IPS DF 6.9 (cell line): ENCODE measurements around the gene ADGRD2.

ENCODE experiments used
- DNase-seq: peaks from one replicate; pipeline ENCODE4 v3.0.0-alpha.2; 2013; ENCODE audit warnings: low read depth, low spot score
- H3K27ac ChIP-seq: one replicate; pipeline ENCODE4 v1.5.1; 2013; ENCODE audit warnings: low read length, control low read depth
- H3K27me3 ChIP-seq: 2 replicates; pipeline ENCODE4 v1.6.1; 2013; ENCODE audit warnings: mild to moderate bottlenecking, low read length; ENCODE audit not compliant: control insufficient read depth, insufficient read depth
- H3K36me3 ChIP-seq: 2 replicates; pipeline ENCODE4 v1.6.1; 2013; ENCODE audit warnings: low read length; ENCODE audit not compliant: control insufficient read depth, insufficient read depth
- H3K4me1 ChIP-seq: 2 replicates; pipeline ENCODE4 v1.6.1; 2013; ENCODE audit warnings: low read length; ENCODE audit not compliant: control insufficient read depth, insufficient read depth
- H3K4me3 ChIP-seq: 2 replicates; pipeline ENCODE4 v1.5.1; 2013; ENCODE audit warnings: mild to moderate bottlenecking, low read length
- H3K9me3 ChIP-seq: 2 replicates; pipeline ENCODE4 v1.6.1; 2013; ENCODE audit warnings: low read length, inconsistent platforms; ENCODE audit not compliant: control insufficient read depth, insufficient read depth
- WGBS: extraction: QIAGEN DNeasy Blood & Tissue Kit; methylation state at CpG from one replicate; pipeline ENCODE4 v1.1.7; 2013; ENCODE audit warnings: mixed read lengths, missing lambda C conversion rate; ENCODE audit not compliant: insufficient read length, insufficient coverage; 5-methylcytosine and 5-hydroxymethylcytosine counted together

The ADGRD2 gene

DNA sequence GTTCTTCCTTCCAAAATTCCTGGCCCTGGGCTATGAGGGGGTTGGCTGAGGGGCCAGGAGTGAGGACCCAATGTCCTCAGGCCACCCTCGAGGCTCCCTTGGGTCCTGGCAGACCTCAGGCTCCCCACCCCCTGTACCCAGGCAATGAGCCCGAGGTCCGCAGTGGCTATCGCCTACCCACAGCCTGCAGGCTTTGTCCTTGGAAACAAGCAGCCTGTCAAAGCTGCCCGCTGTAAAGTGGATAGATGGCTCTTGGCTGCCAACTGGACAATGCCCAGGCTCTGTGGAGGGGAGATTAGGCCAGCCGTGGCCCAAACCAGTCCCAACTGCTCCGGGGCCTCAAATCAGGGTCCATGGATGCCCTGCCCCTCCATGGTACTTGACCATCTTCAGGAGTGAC, 2.2 kb upstream of the ADGRD2 start:
- Histone ChIP-seq H3K4me3 (no peak overlapping the region), H3K27me3 (peaks cover 9% of the 10 kb centered on the region; the same call in 1 of the 2 replicates), H3K9me3 (no peaks in the 10 kb centered on the region), H3K4me1 (peaks cover 13% of the 10 kb centered on the region), H3K27ac (no peak overlapping the region), H3K36me3 (no peaks in the 10 kb centered on the region)
- WGBS: no CpG with 5 or more reads among the region's 7 CpGs
- DNase-seq: no peak

- peaks cover 9% of the 10 kb centered on the region; the same call in 1 of the 2 replicates for H3K27me3 ChIP-seq
- H3K27ac ChIP-seq: no peak overlapping the region
- no peaks in the 10 kb centered on the region for H3K9me3 ChIP-seq
- DNase-seq: no peak
- peaks cover 14% of the 10 kb centered on the region for H3K4me1 ChIP-seq
- no CpG with 5 or more reads among the region's 13 CpGs for WGBS
- H3K4me3 ChIP-seq: no peak overlapping the region
- H3K36me3 ChIP-seq: no peaks in the 10 kb centered on the region
These were observed 685 bp upstream of the ADGRD2 start for GRCh38 chr9:124449381-124450151.

DNA sequence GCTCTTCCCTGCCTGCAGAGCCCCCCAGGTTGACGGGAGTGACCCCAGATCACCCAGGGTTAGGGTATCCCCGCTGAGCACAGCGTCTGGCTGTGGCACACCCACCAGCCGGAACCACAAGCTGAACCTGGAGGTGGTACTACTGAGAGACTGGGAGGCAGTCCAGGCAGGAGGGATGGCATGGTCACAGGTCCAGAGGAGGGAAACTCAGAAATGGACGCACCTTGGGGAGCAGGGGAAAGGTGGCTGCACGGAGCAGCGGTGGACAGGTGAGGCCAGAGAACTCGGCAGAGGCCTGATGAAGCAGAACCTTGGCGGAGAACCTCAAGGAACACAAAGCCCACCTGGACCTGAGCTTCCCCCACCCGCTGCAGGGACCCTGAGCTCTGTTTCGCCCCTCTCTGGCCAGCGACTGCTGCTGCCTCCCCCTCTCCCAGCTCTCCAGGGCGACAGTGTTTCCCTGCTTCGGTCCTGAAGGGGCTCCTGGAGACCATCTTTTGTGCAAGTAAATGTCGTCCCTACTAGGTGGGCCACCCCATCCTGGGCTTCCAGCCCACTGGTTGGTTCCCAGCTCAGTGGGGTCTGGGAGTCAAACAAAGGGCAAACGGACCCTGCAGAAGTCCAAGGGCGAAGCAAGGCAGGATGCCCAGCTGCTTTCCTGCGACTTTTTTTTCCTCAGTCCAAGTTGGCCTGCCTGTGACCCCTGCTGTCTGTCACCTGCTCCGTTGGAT, 845 bp downstream of the ADGRD2 start:
- Histone ChIP-seq H3K27me3 (peaks cover 9% of the 10 kb centered on the region; the same call in 1 of the 2 replicates), H3K9me3 (no peaks in the 10 kb centered on the region), H3K4me1 (peaks cover 14% of the 10 kb centered on the region), H3K4me3 (peak overlapping the region; percentile 31; the same call in 1 of the 2 replicates), H3K36me3 (no peaks in the 10 kb centered on the region), H3K27ac (no peak overlapping the region)
- DNase-seq: no peak
- no CpG with 5 or more reads among the region's 19 CpGs for WGBS

GRCh38 chr9:124452326-124452725, 2.1 kb downstream of the ADGRD2 start:
- no CpG with 5 or more reads among the region's 19 CpGs for WGBS
- H3K4me3 ChIP-seq: no peak overlapping the region
- peaks cover 9% of the 10 kb centered on the region; the same call in 1 of the 2 replicates for H3K27me3 ChIP-seq
- DNase-seq: no peak
- H3K4me1 ChIP-seq: peaks cover 16% of the 10 kb centered on the region
- H3K9me3 ChIP-seq: no peaks in the 10 kb centered on the region
- H3K27ac ChIP-seq: no peak overlapping the region
- no peaks in the 10 kb centered on the region for H3K36me3 ChIP-seq

DNA sequence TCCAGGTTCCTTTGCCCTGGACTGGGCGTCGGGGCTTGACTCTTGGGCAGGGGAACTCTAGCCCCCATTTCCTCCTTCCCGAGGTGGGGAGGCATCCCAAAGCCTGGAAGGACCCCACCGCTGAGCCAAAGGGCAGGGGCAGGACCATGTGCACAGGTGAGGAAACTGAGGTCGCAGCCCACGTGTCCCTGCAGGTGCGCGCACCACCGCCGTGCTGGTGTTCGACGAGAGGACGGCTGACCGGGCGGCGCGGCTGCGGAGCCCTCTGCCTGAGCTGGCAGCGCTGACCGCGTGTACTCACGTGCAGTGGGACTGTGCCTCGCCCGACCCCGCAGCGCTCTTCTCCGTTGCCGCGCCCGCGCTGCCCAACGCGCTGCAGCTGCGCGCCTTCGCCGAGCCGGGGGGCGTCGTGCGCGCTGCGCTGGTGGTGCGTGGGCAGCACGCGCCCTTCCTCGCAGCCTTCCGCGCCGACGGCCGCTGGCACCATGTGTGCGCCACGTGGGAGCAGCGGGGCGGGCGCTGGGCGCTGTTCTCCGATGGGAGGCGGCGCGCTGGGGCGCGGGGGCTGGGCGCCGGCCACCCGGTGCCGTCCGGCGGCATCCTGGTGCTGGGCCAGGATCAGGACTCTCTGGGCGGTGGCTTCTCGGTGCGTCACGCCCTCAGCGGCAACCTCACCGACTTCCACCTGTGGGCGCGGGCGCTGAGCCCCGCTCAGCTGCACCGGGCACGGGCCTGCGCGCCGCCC, 2.8 kb downstream of the ADGRD2 start:
- no peak for DNase-seq
- WGBS: no CpG with 5 or more reads among the region's 85 CpGs
- peaks cover 16% of the 10 kb centered on the region for H3K4me1 ChIP-seq
- no peaks in the 10 kb centered on the region for H3K9me3 ChIP-seq
- no peak overlapping the region for H3K27ac ChIP-seq
- H3K4me3 ChIP-seq: peak overlapping the region; percentile 36; the same call in 1 of the 2 replicates
- H3K36me3 ChIP-seq: no peaks in the 10 kb centered on the region
- peaks cover 9% of the 10 kb centered on the region; the same call in 1 of the 2 replicates for H3K27me3 ChIP-seq

GRCh38 chr9:124453586-124454191, 3.4 kb downstream of the ADGRD2 start:
- Histone ChIP-seq H3K36me3 (no peaks in the 10 kb centered on the region), H3K27me3 (peaks cover 9% of the 10 kb centered on the region; the same call in 1 of the 2 replicates), H3K4me3 (peak overlapping the region; percentile 36; the same call in 1 of the 2 replicates), H3K4me1 (peaks cover 16% of the 10 kb centered on the region), H3K27ac (no peak overlapping the region), H3K9me3 (no peaks in the 10 kb centered on the region)
- WGBS: no CpG with 5 or more reads among the region's 35 CpGs
- DNase-seq: no peak

DNA sequence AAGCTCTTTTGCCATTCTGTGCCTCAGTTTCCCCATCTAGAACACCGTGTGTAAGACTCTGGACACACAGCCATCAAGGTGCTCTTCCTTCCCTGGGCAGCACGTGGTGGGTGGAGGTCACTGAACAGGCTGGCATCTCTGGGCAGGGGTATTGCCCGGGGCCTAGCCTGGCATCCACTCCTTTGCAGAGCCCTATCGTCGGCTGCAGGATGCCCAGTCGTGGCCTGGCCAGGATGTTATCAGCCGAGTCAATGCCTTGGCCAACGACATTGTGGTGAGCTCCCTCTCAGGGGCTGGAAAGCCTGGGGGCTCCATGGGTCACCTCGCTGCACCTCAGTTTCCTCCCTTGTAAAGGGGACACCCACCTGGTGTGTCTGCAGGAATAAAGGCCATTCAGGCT, 4.0 kb downstream of the ADGRD2 start:
- peaks cover 16% of the 10 kb centered on the region for H3K4me1 ChIP-seq
- DNase-seq: no peak
- no CpG with 5 or more reads among the region's 9 CpGs for WGBS

DNA sequence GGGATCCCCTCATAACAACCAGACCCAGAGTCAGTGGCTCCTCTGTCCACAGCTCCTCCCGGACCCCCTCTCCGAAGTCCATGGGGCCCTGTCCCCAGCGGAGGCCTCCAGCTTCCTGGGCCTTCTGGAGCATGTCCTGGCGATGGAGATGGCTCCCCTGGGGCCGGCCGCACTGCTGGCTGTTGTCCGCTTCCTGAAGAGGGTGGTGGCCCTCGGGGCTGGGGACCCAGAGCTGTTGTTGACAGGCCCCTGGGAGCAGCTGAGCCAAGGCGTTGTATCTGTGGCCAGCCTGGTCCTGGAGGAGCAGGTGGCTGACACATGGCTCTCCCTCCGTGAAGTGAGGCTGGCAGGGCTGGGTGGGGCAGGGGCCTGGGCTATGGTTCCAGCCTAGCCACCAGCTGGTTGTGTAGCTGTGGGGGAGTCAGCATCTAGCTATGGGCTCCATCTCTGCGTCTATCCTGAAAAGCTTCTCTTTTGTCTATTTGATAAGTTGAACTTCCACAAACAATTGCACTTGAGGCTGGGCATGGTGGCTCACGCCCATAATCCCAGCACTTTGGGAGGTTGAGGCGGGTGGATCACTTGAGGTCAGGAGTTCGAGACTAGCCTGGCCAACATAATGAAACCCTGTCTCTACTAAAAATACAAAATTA, 4.7 kb downstream of the ADGRD2 start:
- no peak overlapping the region for H3K27ac ChIP-seq
- peaks cover 9% of the 10 kb centered on the region; the same call in 1 of the 2 replicates for H3K27me3 ChIP-seq
- no peak for DNase-seq
- no peaks in the 10 kb centered on the region for H3K9me3 ChIP-seq
- WGBS: no CpG with 5 or more reads among the region's 14 CpGs
- no peaks in the 10 kb centered on the region for H3K36me3 ChIP-seq
- peaks cover 16% of the 10 kb centered on the region for H3K4me1 ChIP-seq
- no peak overlapping the region for H3K4me3 ChIP-seq

More for the DNA sequence above, 4.0 kb downstream of the ADGRD2 start:
- Histone ChIP-seq H3K4me3 (no peak overlapping the region), H3K27me3 (peaks cover 9% of the 10 kb centered on the region; the same call in 1 of the 2 replicates), H3K36me3 (no peaks in the 10 kb centered on the region), H3K27ac (no peak overlapping the region), H3K9me3 (no peaks in the 10 kb centered on the region)

GRCh38 chr9:124455820-124456219, 5.6 kb downstream of the ADGRD2 start:
- Histone ChIP-seq H3K4me3 (no peak overlapping the region), H3K4me1 (peaks cover 14% of the 10 kb centered on the region), H3K9me3 (no peaks in the 10 kb centered on the region), H3K27me3 (peaks cover 9% of the 10 kb centered on the region; the same call in 1 of the 2 replicates), H3K36me3 (no peaks in the 10 kb centered on the region), H3K27ac (no peak overlapping the region)
- WGBS: no CpG with 5 or more reads among the region's 7 CpGs
- no peak for DNase-seq
